CD14-positive monocyte (primary cell): ENCODE measurements around the gene AGBL2. TPM values are rescaled to one million over a fixed set of nuclear protein-coding genes. Genes with fewer than 3 reads are reported as not detected.
"Not testable (repeated sequence)": the region's sequence is repeated elsewhere in the genome, so short reads cannot be mapped to it uniquely, and the experiment has no call there.

Experiments
- DNase-seq, 3 donors: peaks; one replicate each; pipeline ENCODE4 v3.0.0-alpha.2; 2011 to 2022
- H2AFZ ChIP-seq: 2 replicates; pipeline ENCODE4 v1.6.0; 2012; ENCODE audit warnings: mild to moderate bottlenecking, low read depth, low read length, inconsistent platforms; ENCODE audit not compliant: insufficient read depth, poor library complexity, severe bottlenecking
- H3K27ac ChIP-seq, 2 donors: 1 replicate in 1 of 2; 2 replicates in 1 of 2; pipeline ENCODE4 v1.5.1; 2012 to 2013; ENCODE audit warnings: low read length in 2 of 2, control low read depth in 1 of 2, inconsistent platforms in 1 of 2, low read depth in 1 of 2, mild to moderate bottlenecking in 1 of 2
- H3K27me3 ChIP-seq, 2 donors: one replicate each; pipeline versions ENCODE4 v1.6.0 to v1.6.1; 2011 to 2013; ENCODE audit warnings: low read length in 2 of 2; ENCODE audit not compliant: control insufficient read depth in 2 of 2, insufficient read depth in 2 of 2
- H3K36me3 ChIP-seq, 2 donors: replicated peaks in 1 of 2; 1 replicate in 1 of 2; 2 replicates in 1 of 2; pipeline versions ENCODE4 v1.5.1 to v1.6.1; 2012 to 2013; ENCODE audit warnings: low read length in 2 of 2, control low read depth in 1 of 2, inconsistent platforms in 1 of 2, mild to moderate bottlenecking in 1 of 2; ENCODE audit not compliant: insufficient read depth in 2 of 2, control insufficient read depth in 1 of 2
- H3K4me1 ChIP-seq, 2 donors: 1 replicate in 1 of 2; 2 replicates in 1 of 2; pipeline versions ENCODE4 v1.5.1 to v1.6.1; 2012 to 2013; ENCODE audit warnings: low read length in 2 of 2, control low read depth in 1 of 2, inconsistent platforms in 1 of 2, mild to moderate bottlenecking in 1 of 2, moderate library complexity in 1 of 2; ENCODE audit not compliant: insufficient read depth in 2 of 2, control insufficient read depth in 1 of 2
- H3K4me2 ChIP-seq: replicated peaks from 2 replicates; pipeline ENCODE3; 2012; ENCODE audit warnings: low read length, moderate library complexity, mild to moderate bottlenecking; ENCODE audit not compliant: poor library complexity, severe bottlenecking; ENCODE audit errors: extremely low read depth
- H3K4me3 ChIP-seq, 3 experiments: fragments of 200-600 bp in 1 of 3; sonication (generic) in 1 of 3; replicated peaks in 1 of 3; 1 replicate in 2 of 3; 2 replicates in 1 of 3; pipeline ENCODE4 v1.5.1; 2011 to 2013; ENCODE audit warnings: low read length in 3 of 3, mild to moderate bottlenecking in 3 of 3, control low read depth in 2 of 3, low read depth in 2 of 3, inconsistent platforms in 1 of 3, moderate library complexity in 1 of 3
- H3K79me2 ChIP-seq: 2 replicates; pipeline ENCODE4 v1.6.0; 2012; ENCODE audit warnings: mild to moderate bottlenecking, control low read depth, inconsistent platforms, low read length, moderate library complexity; ENCODE audit not compliant: insufficient read depth
- H3K9ac ChIP-seq: 2 replicates; pipeline ENCODE4 v1.6.0; 2017; ENCODE audit warnings: low read length, mild to moderate bottlenecking; ENCODE audit not compliant: insufficient read depth, poor library complexity, severe bottlenecking
- H3K9me3 ChIP-seq, 2 donors: replicated peaks in 1 of 2; 1 replicate in 1 of 2; 2 replicates in 1 of 2; pipeline versions ENCODE4 v1.5.1 to v1.6.1; 2012 to 2013; ENCODE audit warnings: low read length in 2 of 2, control low read depth in 1 of 2; ENCODE audit not compliant: control insufficient read depth in 1 of 2, insufficient read depth in 1 of 2
- H4K20me1 ChIP-seq: 2 replicates; pipeline ENCODE4 v1.6.0; 2012; ENCODE audit warnings: mild to moderate bottlenecking, low read length, control low read depth, moderate library complexity; ENCODE audit not compliant: insufficient read depth
- H3K27ac Mint-ChIP-seq, 7 donors: one replicate each; pipeline ENCODE4 v1.8.0; 2020; ENCODE audit warnings: mild to moderate bottlenecking in 7 of 7, mixed read lengths in 7 of 7, moderate library complexity in 6 of 7, inconsistent platforms in 2 of 7
- H3K27me3 Mint-ChIP-seq, 3 donors: one replicate each; pipeline ENCODE4 v1.8.0; 2021 to 2022; ENCODE audit warnings: low read depth in 3 of 3, mild to moderate bottlenecking in 3 of 3, mixed read lengths in 3 of 3, moderate library complexity in 3 of 3, inconsistent platforms in 1 of 3
- H3K36me3 Mint-ChIP-seq, 2 donors: one replicate each; pipeline ENCODE4 v1.8.0; 2020; ENCODE audit warnings: mixed read lengths in 2 of 2, inconsistent platforms in 1 of 2, mild to moderate bottlenecking in 1 of 2
- H3K4me1 Mint-ChIP-seq: one replicate; pipeline ENCODE4 v1.8.0; 2020; ENCODE audit warnings: mild to moderate bottlenecking, mixed read lengths
- H3K4me3 Mint-ChIP-seq, 2 donors: one replicate each; pipeline ENCODE4 v1.8.0; 2020; ENCODE audit warnings: mild to moderate bottlenecking in 2 of 2, mixed read lengths in 2 of 2, moderate library complexity in 1 of 2
- H3K9me3 Mint-ChIP-seq, 7 donors: one replicate each; pipeline ENCODE4 v1.8.0; 2020 to 2022; ENCODE audit warnings: mixed read lengths in 7 of 7, mild to moderate bottlenecking in 6 of 7, moderate library complexity in 6 of 7, inconsistent platforms in 2 of 7
- WGBS: methylation state at CpG from one replicate; pipeline ENCODE4 v1.1.5; 2013; ENCODE audit warnings: missing lambda C conversion rate; ENCODE audit not compliant: insufficient coverage; 5-methylcytosine and 5-hydroxymethylcytosine counted together
- intact Hi-C, 2 donors: fragments of 100-400 bp; cut with micrococcal nuclease; formaldehyde crosslinking; loops; one replicate each; pipeline versions ENCODE4 v1.15.0 to v1.15.1; 2023
- polyA plus RNA-seq, 3 donors: library from polyadenylated mRNA; depleted of rRNA in 1 of 3; unstranded in 2 of 3; stranded (reverse) in 1 of 3; fragments of 300-500 nt in 2 of 3; fragments of >200 nt in 1 of 3; fragmentation: Illumina TruSeq in 2 of 3; gene quantifications; 1 replicate in 2 of 3; 2 replicates in 1 of 3; pipeline ENCODE4 v1.2.3, GENCODE V29; 2012 to 2021
- TF ChIP-seq, protein P1 (sequence below): fragments of 200-600 bp; IDR thresholded peaks from one replicate; pipeline ENCODE4 v1.8.0; 2022; ENCODE audit warnings: antibody characterized with exemption, mild to moderate bottlenecking

AGBL2 gene
- polyA plus RNA-seq, 3 donors, result 0.93 TPM; not detected in 2

DNA sequence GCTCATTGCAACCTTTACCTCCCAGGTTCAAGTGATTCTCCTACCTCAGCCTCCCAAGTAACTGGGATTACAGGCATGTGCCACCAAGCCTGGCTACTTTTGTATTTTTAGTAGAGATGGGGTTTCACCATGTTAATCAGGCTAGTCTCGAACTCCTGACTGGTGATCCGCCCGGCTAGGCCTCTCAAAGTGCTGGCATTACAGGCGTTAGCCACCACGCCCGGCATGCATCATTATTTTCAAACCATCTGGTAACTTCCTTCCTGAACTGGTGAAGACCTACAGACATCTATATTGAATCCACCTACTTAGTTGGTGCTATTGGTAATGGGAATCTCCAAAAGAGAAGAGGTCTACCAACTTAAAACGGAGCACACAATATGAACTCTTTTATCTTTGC lies 22.6 kb upstream of the AGBL2 start:
- H3K27ac ChIP-seq, H3K9ac ChIP-seq, H3K4me3 Mint-ChIP-seq, H3K9me3 Mint-ChIP-seq, H3K4me2 ChIP-seq, H3K4me1 Mint-ChIP-seq, H3K27me3 Mint-ChIP-seq, H2AFZ ChIP-seq, DNase-seq, H3K4me3 ChIP-seq, H3K27me3 ChIP-seq, H3K4me1 ChIP-seq, H3K9me3 ChIP-seq, H3K79me2 ChIP-seq: not testable (repeated sequence)
- H3K36me3 ChIP-seq, result peaks cover 86 to 99% of the 10 kb centered on the region in 2 donors
- 100% methylated on average over 4 of the region's 7 CpGs for WGBS
- peaks cover 51% of the 10 kb centered on the region for H4K20me1 ChIP-seq
- intact Hi-C loops, result loop anchor here in 1 of 2 donors (10.0 kb wide), 1 partner anchor 113 kb away; no protein-coding TSS in a partner anchor
- Mint-ChIP-seq H3K36me3 (peaks cover 59 to 95% of the 10 kb centered on the region in 2 donors), H3K27ac (peak overlapping the region in 2 of 7 donors; percentile 52 to 58)

GRCh38 chr11:47732271-47732670 lies 17.1 kb upstream of the AGBL2 start:
- WGBS, result 98% methylated on average over 7 of the region's 10 CpGs
- H3K27me3 ChIP-seq, result no peaks in the 10 kb centered on the region
- Mint-ChIP-seq H3K36me3 (peaks cover 78 to 93% of the 10 kb centered on the region in 2 donors), H3K9me3 (no peaks in the 10 kb centered on the region), H3K27ac (no peak overlapping the region), H3K4me3 (no peak overlapping the region), H3K4me1 (no peaks in the 10 kb centered on the region), H3K27me3 (no peaks in the 10 kb centered on the region)
- no peak overlapping the region for H3K9ac ChIP-seq
- no peak overlapping the region for H2AFZ ChIP-seq
- peaks cover 48% of the 10 kb centered on the region for H4K20me1 ChIP-seq
- H3K4me3 ChIP-seq, result no peak overlapping the region
- DNase-seq, result no peak
- no peak overlapping the region for H3K4me2 ChIP-seq
- H3K9me3 ChIP-seq, result no peaks in the 10 kb centered on the region
- H3K27ac ChIP-seq, result no peak overlapping the region
- intact Hi-C loops, result loop anchor here in 1 of 2 donors (10.0 kb wide), 1 partner anchor 107 kb away; no protein-coding TSS in a partner anchor
- TF ChIP-seq, protein P1, sequence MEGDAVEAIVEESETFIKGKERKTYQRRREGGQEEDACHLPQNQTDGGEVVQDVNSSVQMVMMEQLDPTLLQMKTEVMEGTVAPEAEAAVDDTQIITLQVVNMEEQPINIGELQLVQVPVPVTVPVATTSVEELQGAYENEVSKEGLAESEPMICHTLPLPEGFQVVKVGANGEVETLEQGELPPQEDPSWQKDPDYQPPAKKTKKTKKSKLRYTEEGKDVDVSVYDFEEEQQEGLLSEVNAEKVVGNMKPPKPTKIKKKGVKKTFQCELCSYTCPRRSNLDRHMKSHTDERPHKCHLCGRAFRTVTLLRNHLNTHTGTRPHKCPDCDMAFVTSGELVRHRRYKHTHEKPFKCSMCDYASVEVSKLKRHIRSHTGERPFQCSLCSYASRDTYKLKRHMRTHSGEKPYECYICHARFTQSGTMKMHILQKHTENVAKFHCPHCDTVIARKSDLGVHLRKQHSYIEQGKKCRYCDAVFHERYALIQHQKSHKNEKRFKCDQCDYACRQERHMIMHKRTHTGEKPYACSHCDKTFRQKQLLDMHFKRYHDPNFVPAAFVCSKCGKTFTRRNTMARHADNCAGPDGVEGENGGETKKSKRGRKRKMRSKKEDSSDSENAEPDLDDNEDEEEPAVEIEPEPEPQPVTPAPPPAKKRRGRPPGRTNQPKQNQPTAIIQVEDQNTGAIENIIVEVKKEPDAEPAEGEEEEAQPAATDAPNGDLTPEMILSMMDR, result no peak
- H3K36me3 ChIP-seq, result peaks cover 94 to 100% of the 10 kb centered on the region in 2 donors
- H3K79me2 ChIP-seq, result no peaks in the 10 kb centered on the region
- H3K4me1 ChIP-seq, result no peaks in the 10 kb centered on the region
